H9 (cell line): Measurements from ENCODE around the gene CREB3L4. TPM values are rescaled to one million over a fixed set of nuclear protein-coding genes. Genes with fewer than 3 reads are reported as not detected.

Source experiments
- DNase-seq: peaks from one replicate; pipeline ENCODE4 v3.0.0-alpha.2; 2017
- H2AFZ ChIP-seq: one replicate; pipeline ENCODE4 v1.6.1; 2013; ENCODE audit warnings: mild to moderate bottlenecking, low read length, control low read depth, moderate library complexity
- H2AK5ac ChIP-seq: 2 replicates; pipeline ENCODE4 v1.6.1; 2013; ENCODE audit warnings: low read length, control low read depth, mixed read lengths; ENCODE audit not compliant: insufficient read length
- H2BK120ac ChIP-seq: one replicate; pipeline ENCODE4 v1.6.1; 2013; ENCODE audit warnings: low read depth, mild to moderate bottlenecking, low read length, control low read depth, inconsistent platforms; ENCODE audit not compliant: poor library complexity, severe bottlenecking
- H2BK12ac ChIP-seq: 2 replicates; pipeline ENCODE4 v1.6.1; 2013; ENCODE audit warnings: low read length, control low read depth, mixed read lengths, low read depth; ENCODE audit not compliant: insufficient read length
- H2BK15ac ChIP-seq: 2 replicates; pipeline ENCODE4 v1.6.1; 2013; ENCODE audit warnings: low read depth, low read length, control low read depth
- H2BK20ac ChIP-seq: one replicate; pipeline ENCODE4 v1.6.1; 2013; ENCODE audit warnings: low read depth, mild to moderate bottlenecking, low read length, control low read depth, inconsistent platforms; ENCODE audit not compliant: poor library complexity, severe bottlenecking
- H2BK5ac ChIP-seq: 2 replicates; pipeline ENCODE4 v1.6.1; 2013; ENCODE audit warnings: low read length, control low read depth, mixed read lengths; ENCODE audit not compliant: insufficient read length
- H3K14ac ChIP-seq: 2 replicates; pipeline ENCODE4 v1.6.1; 2013; ENCODE audit warnings: low read length, control low read depth; ENCODE audit not compliant: insufficient read depth
- H3K18ac ChIP-seq: 2 replicates; pipeline ENCODE4 v1.6.1; 2013; ENCODE audit warnings: low read depth, mild to moderate bottlenecking, mixed read lengths, low read length, control low read depth; ENCODE audit not compliant: insufficient read length
- H3K23ac ChIP-seq: 2 replicates; pipeline ENCODE4 v1.6.1; 2013; ENCODE audit warnings: low read length, control low read depth, mixed read lengths, low read depth; ENCODE audit not compliant: insufficient read length
- H3K23me2 ChIP-seq: 2 replicates; pipeline ENCODE4 v1.6.1; 2013; ENCODE audit warnings: low read depth, mild to moderate bottlenecking, mixed read lengths, low read length, control low read depth; ENCODE audit not compliant: insufficient read length, poor library complexity, severe bottlenecking
- H3K27ac ChIP-seq: 2 replicates; pipeline ENCODE4 v1.5.1; 2013; ENCODE audit warnings: low read length, control low read depth, mixed read lengths, low read depth; ENCODE audit not compliant: insufficient read length
- H3K27me3 ChIP-seq: 2 replicates; pipeline ENCODE4 v1.6.1; 2013; ENCODE audit warnings: low read length, control low read depth, inconsistent platforms; ENCODE audit not compliant: insufficient read depth
- H3K4ac ChIP-seq: 2 replicates; pipeline ENCODE4 v1.6.1; 2013; ENCODE audit warnings: low read depth, mild to moderate bottlenecking, control low read depth, inconsistent platforms, low read length, moderate library complexity
- H3K4me1 ChIP-seq: 2 replicates; pipeline ENCODE4 v1.6.1; 2013; ENCODE audit warnings: low read length, control low read depth, inconsistent platforms; ENCODE audit not compliant: insufficient read depth
- H3K4me2 ChIP-seq: 2 replicates; pipeline ENCODE4 v1.6.1; 2013; ENCODE audit warnings: low read length, control low read depth, mixed read lengths; ENCODE audit not compliant: insufficient read length, insufficient read depth
- H3K56ac ChIP-seq: 2 replicates; pipeline ENCODE4 v1.6.1; 2013; ENCODE audit warnings: low read depth, mild to moderate bottlenecking, mixed read lengths, low read length, control low read depth; ENCODE audit not compliant: insufficient read length
- H3K79me1 ChIP-seq: 2 replicates; pipeline ENCODE4 v1.6.1; 2013; ENCODE audit warnings: low read depth, mild to moderate bottlenecking, moderate library complexity, low read length, control low read depth, inconsistent platforms; ENCODE audit not compliant: insufficient read depth, poor library complexity, severe bottlenecking
- H3K79me2 ChIP-seq: 2 replicates; pipeline ENCODE4 v1.6.1; 2013; ENCODE audit warnings: low read length, control low read depth, inconsistent platforms; ENCODE audit not compliant: insufficient read depth
- H3K9ac ChIP-seq: 2 replicates; pipeline ENCODE4 v1.6.1; 2013; ENCODE audit warnings: low read length, control low read depth, mixed read lengths; ENCODE audit not compliant: insufficient read length; ENCODE audit errors: extremely low read depth
- H3K9me3 ChIP-seq: one replicate; pipeline ENCODE4 v1.6.1; 2013; ENCODE audit warnings: low read depth, low read length, inconsistent platforms; ENCODE audit not compliant: control insufficient read depth
- H3T11ph ChIP-seq: one replicate; pipeline ENCODE4 v1.6.1; 2013; ENCODE audit warnings: mild to moderate bottlenecking, low read length, control low read depth, inconsistent platforms
- H4K20me1 ChIP-seq: one replicate; pipeline ENCODE4 v1.6.1; 2013; ENCODE audit not compliant: control insufficient read depth, insufficient read length, insufficient read depth
- H4K5ac ChIP-seq: 2 replicates; pipeline ENCODE4 v1.6.1; 2013; ENCODE audit warnings: low read depth, mild to moderate bottlenecking, mixed read lengths, low read length, control low read depth; ENCODE audit not compliant: insufficient read length
- H4K8ac ChIP-seq: replicated peaks from 2 replicates; pipeline ENCODE4 v1.6.1; 2013; ENCODE audit warnings: low read length, control low read depth, mixed read lengths, low read depth; ENCODE audit not compliant: insufficient read length
- H4K91ac ChIP-seq: 2 replicates; pipeline ENCODE4 v1.6.1; 2013; ENCODE audit warnings: low read depth, mild to moderate bottlenecking, moderate library complexity, mixed read lengths, low read length, control low read depth; ENCODE audit not compliant: insufficient read length
- H3K27ac Mint-ChIP-seq, 3 experiments: 2 replicates in 2 of 3; 3 replicates in 1 of 3; pipeline ENCODE4 v1.8.0; 2020 to 2021; ENCODE audit warnings: mixed read lengths in 3 of 3, mild to moderate bottlenecking in 1 of 3, moderate library complexity in 1 of 3
- H3K27me3 Mint-ChIP-seq: 2 replicates; pipeline ENCODE4 v1.8.0; 2021; ENCODE audit warnings: low read depth, mild to moderate bottlenecking, moderate library complexity, mixed read lengths
- H3K36me3 Mint-ChIP-seq, 3 experiments: 2 replicates in 2 of 3; 3 replicates in 1 of 3; pipeline ENCODE4 v1.8.0; 2020 to 2021; ENCODE audit warnings: low read depth in 3 of 3, mixed read lengths in 3 of 3; ENCODE audit not compliant: insufficient read depth in 1 of 3
- H3K4me1 Mint-ChIP-seq, 2 experiments: 2 replicates each; pipeline ENCODE4 v1.8.0; 2020; ENCODE audit warnings: mixed read lengths in 2 of 2
- H3K4me3 Mint-ChIP-seq, 2 experiments: 2 replicates in 1 of 2; 3 replicates in 1 of 2; pipeline ENCODE4 v1.8.0; 2020 to 2021; ENCODE audit warnings: mild to moderate bottlenecking in 2 of 2, mixed read lengths in 2 of 2, moderate library complexity in 1 of 2
- H3K9me3 Mint-ChIP-seq, 2 experiments: 2 replicates in 1 of 2; 3 replicates in 1 of 2; pipeline ENCODE4 v1.8.0; 2020; ENCODE audit warnings: mild to moderate bottlenecking in 2 of 2, mixed read lengths in 2 of 2, moderate library complexity in 1 of 2
- CTCF ChIP-seq: fragments of 200-600 bp; sonication (generic); conservative IDR thresholded peaks from 3 replicates; pipeline ENCODE4 v1.8.0; 2021; ENCODE audit warnings: antibody characterized with exemption, mild to moderate bottlenecking
- WGBS: extraction: QIAGEN DNeasy Blood & Tissue Kit; methylation state at CpG from one replicate; pipeline ENCODE4 v1.1.7; 2013; ENCODE audit warnings: missing lambda C conversion rate, low lambda C conversion rate, mixed read lengths; ENCODE audit not compliant: insufficient read length; ENCODE audit errors: extremely low coverage; 5-methylcytosine and 5-hydroxymethylcytosine counted together
- total RNA-seq: library from RNA; stranded (reverse); gene quantifications from 2 replicates; pipeline ENCODE4 v1.2.1, GENCODE V29; 2021

The CREB3L4 gene
- total RNA-seq, 1 experiment from 2014 or later, result 27.6 TPM

GRCh38 chr1:154000420-154000819 is 32.7 kb downstream of the CREB3L4 start:
- no peak overlapping the region for H3K4ac ChIP-seq
- no peak overlapping the region for H3K56ac ChIP-seq
- no peak overlapping the region for H2AFZ ChIP-seq
- H3K27ac Mint-ChIP-seq, result no peak overlapping the region
- no peak overlapping the region for H4K91ac ChIP-seq
- H2BK120ac ChIP-seq, result no peak overlapping the region
- H3K4me2 ChIP-seq, result no peak overlapping the region
- no peak overlapping the region for H2BK12ac ChIP-seq
- H4K20me1 ChIP-seq, result no peaks in the 10 kb centered on the region
- H2BK20ac ChIP-seq, result no peak overlapping the region
- no peaks in the 10 kb centered on the region for H3K4me1 ChIP-seq
- no peaks in the 10 kb centered on the region for H3K27me3 ChIP-seq
- WGBS, result no CpG with 5 or more reads among the region's 4 CpGs
- H3K79me1 ChIP-seq, result no peaks in the 10 kb centered on the region
- H3K27me3 Mint-ChIP-seq, result no peaks in the 10 kb centered on the region
- no peak for TF ChIP-seq CTCF
- no peak overlapping the region for H4K5ac ChIP-seq
- no peak overlapping the region for H3K9ac ChIP-seq
- H4K8ac ChIP-seq, result no peak overlapping the region
- peaks cover 4 to 5% (median 5%) of the 10 kb centered on the region in 3 experiments for H3K36me3 Mint-ChIP-seq
- no peak overlapping the region for H2AK5ac ChIP-seq
- no peak overlapping the region for H3K14ac ChIP-seq
- no peak overlapping the region for H3K27ac ChIP-seq
- no peak overlapping the region for H3T11ph ChIP-seq
- H3K18ac ChIP-seq, result no peak overlapping the region
- H3K23me2 ChIP-seq, result no peaks in the 10 kb centered on the region
- no peak for DNase-seq
- H3K9me3 Mint-ChIP-seq, result peaks cover 0 to 3% of the 10 kb centered on the region in 2 experiments; a peak in 1 of 5 replicates
- H3K9me3 ChIP-seq, result no peaks in the 10 kb centered on the region
- H3K4me3 Mint-ChIP-seq, result no peak overlapping the region
- H2BK5ac ChIP-seq, result no peak overlapping the region
- no peak overlapping the region for H3K23ac ChIP-seq
- no peak overlapping the region for H2BK15ac ChIP-seq
- no peaks in the 10 kb centered on the region for H3K4me1 Mint-ChIP-seq
- no peaks in the 10 kb centered on the region for H3K79me2 ChIP-seq
